GM12878 (cell line): ENCODE results near the gene CORO7. TPM values are rescaled to one million over a fixed set of nuclear protein-coding genes. Genes with fewer than 3 reads are reported as not detected.
A peak's percentile ranks its signal among the peaks of the same experiment; 100 is the strongest.

Source experiments
- ATAC-seq: fragments of 200-7000 bp; cut with Tn5 transposase; 3 replicates; pipeline ENCODE4 v1.9.1; 2020; ENCODE audit warnings: mild to moderate bottlenecking, moderate library complexity
- BruUV-seq: library from RNA; stranded (reverse); fragments of 400-500 nt; replicated peaks from 2 replicates; lab custom pipeline; 2021; lab: Mats Ljungman, UMichigan
- CTCF ChIA-PET: fragments of 300-600 bp; sonication (Branson Sonifier 250); formaldehyde crosslinking; extraction: SDS; loops from one replicate; lab custom pipeline; 2021; ENCODE audit warnings: inconsistent platforms; lab: Yijun Ruan, JAX
- POLR2A ChIA-PET: fragments of 350-600 bp; formaldehyde crosslinking; extraction: SDS; loops from one replicate; lab custom pipeline; 2021; ENCODE audit warnings: inconsistent platforms; lab: Charles Lee
- RAD21 ChIA-PET: fragments of 300-600 bp; sonication (Branson Sonifier 250); formaldehyde crosslinking; loops from one replicate; lab custom pipeline; 2023; ENCODE audit warnings: antibody characterized with exemption; ENCODE audit not compliant: unreplicated experiment; lab: Charles Lee
- SMC1A ChIA-PET: fragments of 300-600 bp; sonication (Branson Sonifier 250); formaldehyde crosslinking; loops from one replicate; lab custom pipeline; 2023; ENCODE audit not compliant: unreplicated experiment, uncharacterized antibody; lab: Charles Lee
- DNase-seq: peaks from one replicate; pipeline ENCODE4 v3.0.0-alpha.2; 2011; ENCODE audit warnings: low read depth, low spot score
- FAIRE-seq: peaks from 3 replicates; lab custom pipeline; 2011; peaks lifted over from hg19 to GRCh38; lab: Jason Lieb, UNC
- H2AFZ ChIP-seq: 2 replicates; pipeline ENCODE4 v1.6.0; 2011; ENCODE audit warnings: low read depth, low read length, control low read depth; ENCODE audit not compliant: control insufficient read depth
- H3K27ac ChIP-seq: 2 replicates; pipeline ENCODE4 v1.5.1; 2011; ENCODE audit warnings: control low read depth; ENCODE audit not compliant: control insufficient read depth, insufficient read depth
- H3K27me3 ChIP-seq, 2 experiments: replicated peaks in 1 of 2; 2 replicates each; pipeline versions ENCODE4 v1.6.0 to v1.6.1; 2011; ENCODE audit warnings: low read length in 1 of 2; ENCODE audit not compliant: control insufficient read depth in 2 of 2, insufficient read depth in 2 of 2
- H3K36me3 ChIP-seq, 2 experiments: 2 replicates each; pipeline ENCODE4 v1.5.1; 2011; ENCODE audit warnings: low read length in 1 of 2; ENCODE audit not compliant: control insufficient read depth in 2 of 2, insufficient read depth in 2 of 2
- H3K4me1 ChIP-seq: 2 replicates; pipeline ENCODE4 v1.6.1; 2011; ENCODE audit warnings: mild to moderate bottlenecking, low read length, moderate library complexity, mixed read lengths; ENCODE audit not compliant: control insufficient read depth, insufficient read depth
- H3K4me2 ChIP-seq: 2 replicates; pipeline ENCODE4 v1.6.0; 2011; ENCODE audit warnings: control low read depth; ENCODE audit not compliant: control insufficient read depth, insufficient read depth
- H3K4me3 ChIP-seq: fragments of 200-600 bp; sonication (generic); 2 replicates; pipeline ENCODE4 v1.5.1; 2016
- H3K79me2 ChIP-seq: 2 replicates; pipeline ENCODE4 v1.6.0; 2011; ENCODE audit warnings: low read length; ENCODE audit not compliant: control insufficient read depth, insufficient read depth
- H3K9ac ChIP-seq: 2 replicates; pipeline ENCODE4 v1.8.0; 2011; ENCODE audit warnings: low read length, control low read depth, mixed read lengths; ENCODE audit not compliant: control insufficient read depth, insufficient read depth
- H3K9me3 ChIP-seq: replicated peaks from 3 replicates; pipeline ENCODE4 v1.5.1; 2011; ENCODE audit warnings: mild to moderate bottlenecking, low read length; ENCODE audit not compliant: control insufficient read depth, insufficient read depth
- H4K20me1 ChIP-seq: 2 replicates; pipeline ENCODE4 v1.6.0; 2011; ENCODE audit not compliant: control insufficient read depth, insufficient read depth
- MTA3 ChIP-seq: IDR thresholded peaks from 2 replicates; pipeline ENCODE4 v1.6.1; 2012; ENCODE audit warnings: low read length, inconsistent platforms, borderline replicate concordance
- PAX8 ChIP-seq: fragments of 450-650 bp; IDR thresholded peaks from 2 replicates; pipeline ENCODE4 v1.6.1; 2017; ENCODE audit warnings: mild to moderate bottlenecking, moderate library complexity
- SP1 ChIP-seq: IDR thresholded peaks from one replicate; pipeline ENCODE4 v1.6.1; 2011; ENCODE audit warnings: low read depth, low read length
- SPI1 ChIP-seq: IDR thresholded peaks from 2 replicates; pipeline ENCODE4 v1.6.1; 2011; ENCODE audit warnings: low read depth, mild to moderate bottlenecking, low read length, moderate library complexity, borderline replicate concordance; ENCODE audit not compliant: insufficient read depth
- ZBED1 ChIP-seq: IDR thresholded peaks from 2 replicates; pipeline ENCODE4 v1.6.1; 2016; ENCODE audit warnings: borderline replicate concordance
- WGBS: methylation state at CpG from one replicate; pipeline ENCODE4 v1.1.6; 2016; ENCODE audit warnings: low lambda C conversion rate; ENCODE audit not compliant: insufficient replicate concordance, insufficient coverage; ENCODE audit errors: missing lambda C conversion rate; 5-methylcytosine and 5-hydroxymethylcytosine counted together
- in situ Hi-C: fragments of 300-500 bp; cut with MboI; formaldehyde crosslinking; loops from 9 replicates; pipeline ENCODE4 v1.14.3; 2018; ENCODE audit warnings: mixed read lengths
- intact Hi-C: fragments of 100-400 bp; cut with micrococcal nuclease; formaldehyde crosslinking; loops from one replicate; pipeline ENCODE4 v1.14.2; 2022; ENCODE audit not compliant: unreplicated experiment
- polyA plus RNA-seq, 11 experiments: library from polyadenylated mRNA; depleted of rRNA in 4 of 11; unstranded in 6 of 11; stranded (reverse) in 5 of 11; fragments of >200 nt; fragmentation: Nextera tagmentation in 4 of 11; fragmentation: Illumina TruSeq in 1 of 11; extraction: Ambion mirVana in 4 of 11; extraction: Trizol in 1 of 11; gene quantifications; 1 replicate in 1 of 11; 2 replicates in 10 of 11; pipeline versions ENCODE4 v1.2.1 to v1.2.3, GENCODE V29; 2011 to 2016; ENCODE audit warnings: inconsistent platforms in 2 of 11, missing spikeins in 2 of 11, low read depth in 1 of 11
- total RNA-seq, 4 experiments: library from RNA; depleted of rRNA in 3 of 4; stranded (reverse); fragments of >200 nt in 3 of 4; fragmentation: Illumina TruSeq in 1 of 4; extraction: Trizol in 1 of 4; gene quantifications; 2 replicates each; pipeline versions ENCODE4 v1.2.1 to v1.2.3, GENCODE V29; 2013 to 2021
- TF ChIP-seq, protein P1 (sequence below): fragments of 450-650 bp; IDR thresholded peaks from 2 replicates; pipeline ENCODE4 v1.6.1; 2018; ENCODE audit warnings: borderline replicate concordance, mild to moderate bottlenecking; ENCODE audit not compliant: partially characterized antibody
- TF ChIP-seq, protein P2 (sequence below): fragments of 450-650 bp; IDR thresholded peaks from 2 replicates; pipeline ENCODE4 v1.6.1; 2016; ENCODE audit warnings: mild to moderate bottlenecking
- TF ChIP-seq, protein P3 (sequence below): fragments of 450-650 bp; formaldehyde crosslinking; IDR thresholded peaks from 2 replicates; pipeline ENCODE4 v1.4.0; 2020; ENCODE audit warnings: mild to moderate bottlenecking, moderate library complexity
- TF ChIP-seq, protein P4 (sequence below): fragments of 450-650 bp; conservative IDR thresholded peaks from 2 replicates; pipeline ENCODE4 v1.6.1; 2017; ENCODE audit warnings: mild to moderate bottlenecking, moderate library complexity
- TF ChIP-seq, protein P5 (sequence below): IDR thresholded peaks from 2 replicates; pipeline ENCODE4 v1.6.1; 2012; ENCODE audit warnings: low read length, inconsistent platforms

CORO7 gene
- total and polyA plus RNA-seq, 10 of the 15 experiments (the other 5 are each of a cell fraction or from before 2014, with no cell fraction given): 0.64 to 89.2 (median 43.7) TPM

DNA sequence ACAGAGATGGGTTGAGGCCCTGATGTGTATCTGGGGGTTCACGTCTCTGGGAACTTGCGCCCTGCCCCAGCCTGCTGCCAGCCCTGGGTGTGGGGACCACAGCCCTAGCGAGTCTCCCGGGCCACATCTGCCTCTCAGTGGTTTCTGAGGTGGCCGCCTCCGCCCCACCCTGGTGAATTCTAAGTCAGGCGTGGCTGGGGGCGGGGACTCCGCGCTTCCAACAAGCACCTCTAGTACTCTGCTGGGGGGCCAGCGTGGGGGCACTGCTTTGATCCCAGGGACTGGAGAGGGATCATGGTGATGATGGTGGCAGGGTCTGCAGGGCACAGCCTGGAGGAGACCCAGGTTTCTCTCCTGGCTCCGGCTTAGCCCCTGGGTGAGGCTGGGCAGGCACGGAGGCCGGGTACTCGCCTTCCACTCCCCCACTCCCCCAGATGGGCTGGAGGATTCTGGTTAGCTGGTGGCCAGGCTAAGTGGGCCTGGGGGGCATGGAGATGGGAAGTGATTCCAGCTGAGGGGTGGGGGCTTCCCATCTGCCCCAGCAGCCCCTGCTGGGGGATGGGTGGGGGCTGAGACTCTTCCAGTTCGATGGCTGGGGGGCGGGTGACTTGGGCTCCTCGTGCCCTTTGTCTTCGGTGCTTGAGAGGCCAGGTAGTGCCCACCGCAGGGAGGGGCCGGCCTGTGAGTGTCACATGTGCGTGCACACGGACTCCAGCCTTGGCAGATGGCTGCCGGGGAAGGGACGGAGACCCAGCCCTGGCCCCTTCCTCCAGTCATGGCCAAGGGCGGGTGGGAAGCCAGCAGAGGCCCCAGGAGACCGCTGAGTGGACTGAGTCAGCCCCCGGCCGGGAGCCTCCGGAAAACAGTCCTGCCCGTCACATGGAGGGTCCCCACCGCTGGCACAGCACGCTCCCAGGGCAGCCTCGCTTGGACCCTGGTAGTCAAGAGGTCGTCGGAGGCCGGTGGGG, 96.7 kb downstream of the CORO7 start:
- RAD21 ChIA-PET: interaction anchor here (1.0 kb wide), 1 partner anchor 10 kb away, joined by 4 read pairs; no protein-coding TSS in a partner anchor
- H3K9me3 ChIP-seq: no peaks in the 10 kb centered on the region
- DNase-seq (no peak), FAIRE-seq (peak; percentile 57), ATAC-seq (peak; percentile 78)
- H3K4me1 ChIP-seq: peaks cover 8% of the 10 kb centered on the region
- H3K27ac ChIP-seq: no peak overlapping the region
- no peaks in the 10 kb centered on the region for H3K27me3 ChIP-seq
- no peaks in the 10 kb centered on the region for H3K36me3 ChIP-seq
- POLR2A ChIA-PET: interaction anchor here (3.9 kb wide), 1 partner anchor 12 kb away, joined by 17 read pairs; no protein-coding TSS in a partner anchor
- 31% methylated on average over 30 of the region's 37 CpGs for WGBS
- no peak overlapping the region for H3K4me3 ChIP-seq
- CTCF ChIA-PET: interaction anchor here (2.6 kb wide), 1 partner anchor 10 kb away, joined by 12 read pairs; no protein-coding TSS in a partner anchor
- no TSS peak for BruUV-seq
- no peak overlapping the region for H3K9ac ChIP-seq
- H3K4me2 ChIP-seq: peak overlapping the region; percentile 1; the same call in 1 of the 2 replicates
- H3K79me2 ChIP-seq: no peaks in the 10 kb centered on the region
- no peaks in the 10 kb centered on the region for H4K20me1 ChIP-seq
- H2AFZ ChIP-seq: no peak overlapping the region
- intact Hi-C loops: no loop called here
- SMC1A ChIA-PET: no interaction called here
- in situ Hi-C loops: no loop called here
- TF ChIP-seq SP1: no peak
- TF ChIP-seq ZBED1: no peak
- TF ChIP-seq MTA3: no peak
- TF ChIP-seq, protein P1, sequence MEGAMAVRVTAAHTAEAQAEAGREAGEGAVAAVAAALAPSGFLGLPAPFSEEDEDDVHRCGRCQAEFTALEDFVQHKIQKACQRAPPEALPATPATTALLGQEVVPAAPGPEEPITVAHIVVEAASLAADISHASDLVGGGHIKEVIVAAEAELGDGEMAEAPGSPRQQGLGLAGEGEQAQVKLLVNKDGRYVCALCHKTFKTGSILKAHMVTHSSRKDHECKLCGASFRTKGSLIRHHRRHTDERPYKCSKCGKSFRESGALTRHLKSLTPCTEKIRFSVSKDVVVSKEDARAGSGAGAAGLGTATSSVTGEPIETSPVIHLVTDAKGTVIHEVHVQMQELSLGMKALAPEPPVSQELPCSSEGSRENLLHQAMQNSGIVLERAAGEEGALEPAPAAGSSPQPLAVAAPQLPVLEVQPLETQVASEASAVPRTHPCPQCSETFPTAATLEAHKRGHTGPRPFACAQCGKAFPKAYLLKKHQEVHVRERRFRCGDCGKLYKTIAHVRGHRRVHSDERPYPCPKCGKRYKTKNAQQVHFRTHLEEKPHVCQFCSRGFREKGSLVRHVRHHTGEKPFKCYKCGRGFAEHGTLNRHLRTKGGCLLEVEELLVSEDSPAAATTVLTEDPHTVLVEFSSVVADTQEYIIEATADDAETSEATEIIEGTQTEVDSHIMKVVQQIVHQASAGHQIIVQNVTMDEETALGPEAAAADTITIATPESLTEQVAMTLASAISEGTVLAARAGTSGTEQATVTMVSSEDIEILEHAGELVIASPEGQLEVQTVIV: no peak
- TF ChIP-seq, protein P2, sequence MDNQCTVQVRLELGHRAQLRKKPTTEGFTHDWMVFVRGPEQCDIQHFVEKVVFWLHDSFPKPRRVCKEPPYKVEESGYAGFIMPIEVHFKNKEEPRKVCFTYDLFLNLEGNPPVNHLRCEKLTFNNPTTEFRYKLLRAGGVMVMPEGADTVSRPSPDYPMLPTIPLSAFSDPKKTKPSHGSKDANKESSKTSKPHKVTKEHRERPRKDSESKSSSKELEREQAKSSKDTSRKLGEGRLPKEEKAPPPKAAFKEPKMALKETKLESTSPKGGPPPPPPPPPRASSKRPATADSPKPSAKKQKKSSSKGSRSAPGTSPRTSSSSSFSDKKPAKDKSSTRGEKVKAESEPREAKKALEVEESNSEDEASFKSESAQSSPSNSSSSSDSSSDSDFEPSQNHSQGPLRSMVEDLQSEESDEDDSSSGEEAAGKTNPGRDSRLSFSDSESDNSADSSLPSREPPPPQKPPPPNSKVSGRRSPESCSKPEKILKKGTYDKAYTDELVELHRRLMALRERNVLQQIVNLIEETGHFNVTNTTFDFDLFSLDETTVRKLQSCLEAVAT: 0 out of 2 replicates have a peak, but pooled peaks have one; percentile 31
- TF ChIP-seq, protein P3, sequence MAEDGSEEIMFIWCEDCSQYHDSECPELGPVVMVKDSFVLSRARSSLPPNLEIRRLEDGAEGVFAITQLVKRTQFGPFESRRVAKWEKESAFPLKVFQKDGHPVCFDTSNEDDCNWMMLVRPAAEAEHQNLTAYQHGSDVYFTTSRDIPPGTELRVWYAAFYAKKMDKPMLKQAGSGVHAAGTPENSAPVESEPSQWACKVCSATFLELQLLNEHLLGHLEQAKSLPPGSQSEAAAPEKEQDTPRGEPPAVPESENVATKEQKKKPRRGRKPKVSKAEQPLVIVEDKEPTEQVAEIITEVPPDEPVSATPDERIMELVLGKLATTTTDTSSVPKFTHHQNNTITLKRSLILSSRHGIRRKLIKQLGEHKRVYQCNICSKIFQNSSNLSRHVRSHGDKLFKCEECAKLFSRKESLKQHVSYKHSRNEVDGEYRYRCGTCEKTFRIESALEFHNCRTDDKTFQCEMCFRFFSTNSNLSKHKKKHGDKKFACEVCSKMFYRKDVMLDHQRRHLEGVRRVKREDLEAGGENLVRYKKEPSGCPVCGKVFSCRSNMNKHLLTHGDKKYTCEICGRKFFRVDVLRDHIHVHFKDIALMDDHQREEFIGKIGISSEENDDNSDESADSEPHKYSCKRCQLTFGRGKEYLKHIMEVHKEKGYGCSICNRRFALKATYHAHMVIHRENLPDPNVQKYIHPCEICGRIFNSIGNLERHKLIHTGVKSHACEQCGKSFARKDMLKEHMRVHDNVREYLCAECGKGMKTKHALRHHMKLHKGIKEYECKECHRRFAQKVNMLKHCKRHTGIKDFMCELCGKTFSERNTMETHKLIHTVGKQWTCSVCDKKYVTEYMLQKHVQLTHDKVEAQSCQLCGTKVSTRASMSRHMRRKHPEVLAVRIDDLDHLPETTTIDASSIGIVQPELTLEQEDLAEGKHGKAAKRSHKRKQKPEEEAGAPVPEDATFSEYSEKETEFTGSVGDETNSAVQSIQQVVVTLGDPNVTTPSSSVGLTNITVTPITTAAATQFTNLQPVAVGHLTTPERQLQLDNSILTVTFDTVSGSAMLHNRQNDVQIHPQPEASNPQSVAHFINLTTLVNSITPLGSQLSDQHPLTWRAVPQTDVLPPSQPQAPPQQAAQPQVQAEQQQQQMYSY: no peak
- TF ChIP-seq PAX8: no peak
- TF ChIP-seq, protein P4, sequence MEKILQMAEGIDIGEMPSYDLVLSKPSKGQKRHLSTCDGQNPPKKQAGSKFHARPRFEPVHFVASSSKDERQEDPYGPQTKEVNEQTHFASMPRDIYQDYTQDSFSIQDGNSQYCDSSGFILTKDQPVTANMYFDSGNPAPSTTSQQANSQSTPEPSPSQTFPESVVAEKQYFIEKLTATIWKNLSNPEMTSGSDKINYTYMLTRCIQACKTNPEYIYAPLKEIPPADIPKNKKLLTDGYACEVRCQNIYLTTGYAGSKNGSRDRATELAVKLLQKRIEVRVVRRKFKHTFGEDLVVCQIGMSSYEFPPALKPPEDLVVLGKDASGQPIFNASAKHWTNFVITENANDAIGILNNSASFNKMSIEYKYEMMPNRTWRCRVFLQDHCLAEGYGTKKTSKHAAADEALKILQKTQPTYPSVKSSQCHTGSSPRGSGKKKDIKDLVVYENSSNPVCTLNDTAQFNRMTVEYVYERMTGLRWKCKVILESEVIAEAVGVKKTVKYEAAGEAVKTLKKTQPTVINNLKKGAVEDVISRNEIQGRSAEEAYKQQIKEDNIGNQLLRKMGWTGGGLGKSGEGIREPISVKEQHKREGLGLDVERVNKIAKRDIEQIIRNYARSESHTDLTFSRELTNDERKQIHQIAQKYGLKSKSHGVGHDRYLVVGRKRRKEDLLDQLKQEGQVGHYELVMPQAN: no peak
- TF ChIP-seq SPI1: no peak
- TF ChIP-seq, protein P5, sequence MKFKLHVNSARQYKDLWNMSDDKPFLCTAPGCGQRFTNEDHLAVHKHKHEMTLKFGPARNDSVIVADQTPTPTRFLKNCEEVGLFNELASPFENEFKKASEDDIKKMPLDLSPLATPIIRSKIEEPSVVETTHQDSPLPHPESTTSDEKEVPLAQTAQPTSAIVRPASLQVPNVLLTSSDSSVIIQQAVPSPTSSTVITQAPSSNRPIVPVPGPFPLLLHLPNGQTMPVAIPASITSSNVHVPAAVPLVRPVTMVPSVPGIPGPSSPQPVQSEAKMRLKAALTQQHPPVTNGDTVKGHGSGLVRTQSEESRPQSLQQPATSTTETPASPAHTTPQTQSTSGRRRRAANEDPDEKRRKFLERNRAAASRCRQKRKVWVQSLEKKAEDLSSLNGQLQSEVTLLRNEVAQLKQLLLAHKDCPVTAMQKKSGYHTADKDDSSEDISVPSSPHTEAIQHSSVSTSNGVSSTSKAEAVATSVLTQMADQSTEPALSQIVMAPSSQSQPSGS: no peak
